Mesenteric fat pad (tissue), 1 donor: ENCODE measurements around the gene ARVCF. TPM values are rescaled to one million over a fixed set of nuclear protein-coding genes. Genes with fewer than 3 reads are reported as not detected.
"Not testable (repeated sequence)": the region's sequence is repeated elsewhere in the genome, so short reads cannot be mapped to it uniquely, and the experiment has no call there.

Experiments used
- DNase-seq: peaks from one replicate; pipeline ENCODE4 v3.0.0-alpha.2; 2020; ENCODE audit warnings: low spot score
- total RNA-seq: library from RNA; stranded (reverse); fragmentation: NEBNext Ultra II Directional; extraction: Animal tissue kit (Norgen Biotek cat#: 25700); gene quantifications from one replicate; pipeline ENCODE4 v1.2.1, GENCODE V29; 2021
- donor health status: DM: yes; HTN: yes; CAD: no.

Gene ARVCF
- total RNA-seq, 1 donor from 2014 or later = 5.3 TPM

DNA sequence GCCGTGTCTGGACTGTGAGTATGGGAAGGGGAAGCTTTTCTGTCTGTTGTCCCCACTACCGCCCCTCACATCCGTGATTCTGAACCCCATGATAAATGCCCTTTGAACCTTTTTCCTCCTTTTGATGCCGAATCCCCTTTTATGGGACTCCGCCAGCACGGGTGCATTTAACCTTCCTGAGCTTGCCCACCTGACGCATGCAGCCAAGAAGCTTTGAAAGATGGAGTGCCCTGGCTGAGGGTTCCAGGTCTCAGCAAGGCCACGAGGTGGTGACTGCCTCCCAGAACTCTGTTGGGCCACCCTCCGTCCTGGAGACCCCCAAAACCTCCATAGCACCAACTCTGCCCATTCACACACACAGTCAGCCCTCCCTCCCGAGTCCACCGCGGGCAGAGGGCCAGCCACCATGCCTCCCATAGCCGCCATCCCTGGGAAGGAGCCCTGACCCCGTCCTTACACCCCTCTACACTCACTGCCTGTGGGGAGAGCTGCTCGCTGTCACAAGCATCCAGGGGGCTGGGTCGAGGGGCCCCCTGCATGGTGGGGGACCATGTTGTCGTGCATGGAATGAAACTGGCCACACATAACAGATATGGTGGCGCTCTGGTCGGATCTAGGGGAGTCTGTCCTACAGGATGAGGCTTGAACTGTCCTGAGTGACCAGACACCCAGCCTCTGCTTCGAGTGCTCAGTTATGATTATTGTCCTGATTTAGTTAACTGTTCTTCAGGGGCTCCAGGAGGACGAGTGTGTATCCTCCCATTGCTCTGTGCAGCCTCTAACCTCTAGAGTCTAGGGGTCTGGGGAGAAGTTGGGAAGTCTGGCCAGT, 75.9 kb downstream of the ARVCF start:
- no peak for DNase-seq

DNA sequence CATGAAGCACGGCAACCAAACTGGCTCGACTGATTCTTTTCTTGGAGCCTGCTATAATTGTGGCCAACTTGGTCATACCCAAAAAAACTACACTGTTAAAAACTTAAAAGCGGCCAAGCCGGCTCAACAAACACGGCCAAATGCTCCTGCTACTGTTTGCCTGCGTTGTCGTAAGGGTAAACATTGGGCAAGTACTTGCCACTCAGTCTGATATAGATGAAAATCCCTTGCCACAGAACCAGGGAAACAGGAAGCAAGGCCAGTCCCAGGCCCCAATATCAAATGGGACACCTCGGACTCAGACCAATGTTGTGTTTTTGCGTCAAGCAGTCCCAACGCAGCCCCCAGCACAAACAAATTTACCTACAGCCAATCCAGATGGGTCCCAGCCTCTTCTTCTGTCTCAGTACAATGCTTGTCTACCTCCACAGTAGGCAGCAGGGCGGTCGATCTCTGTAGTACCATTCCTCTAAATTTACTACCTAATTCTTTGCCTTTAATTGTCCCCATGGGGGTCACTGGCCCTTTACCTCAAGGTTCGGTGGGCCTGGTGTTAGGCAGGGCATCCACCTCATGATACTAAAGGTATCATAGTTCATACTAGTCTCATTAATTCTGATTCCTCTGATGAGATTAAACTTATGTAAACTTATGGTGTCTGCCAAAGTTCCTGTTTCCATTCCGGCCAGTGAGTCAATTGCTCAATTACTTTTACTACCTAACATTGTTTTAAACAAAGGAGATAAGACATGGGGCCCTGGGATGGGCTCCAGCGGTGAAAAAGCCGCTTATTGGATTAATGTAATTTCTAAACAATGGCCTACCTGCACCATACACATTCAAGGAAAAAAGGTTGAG, 78.8 kb downstream of the ARVCF start:
- DNase-seq = no peak

DNA sequence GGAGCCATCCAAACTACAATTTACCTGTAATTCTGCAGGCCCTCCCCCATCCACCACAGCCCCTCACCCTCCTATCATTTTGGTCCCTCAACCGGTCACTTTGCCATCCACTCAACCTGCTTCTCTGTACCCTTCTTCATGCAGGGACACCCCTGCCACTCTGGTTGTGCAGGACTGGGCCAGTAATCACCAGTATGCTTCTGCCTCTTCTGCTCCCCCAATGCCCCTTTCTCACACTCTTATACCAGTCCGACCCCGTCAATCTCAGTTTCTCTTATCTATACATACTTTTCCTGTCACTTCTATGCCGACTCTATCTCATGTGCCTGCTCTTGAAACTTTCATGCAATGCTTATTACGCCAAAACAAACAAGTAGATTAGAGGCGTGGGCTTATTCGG, 80.1 kb downstream of the ARVCF start:
- DNase-seq = no peak

- not testable (repeated sequence) for DNase-seq
These were observed 81.4 kb downstream of the ARVCF start for GRCh38 chr22:19935123-19935718.

DNA sequence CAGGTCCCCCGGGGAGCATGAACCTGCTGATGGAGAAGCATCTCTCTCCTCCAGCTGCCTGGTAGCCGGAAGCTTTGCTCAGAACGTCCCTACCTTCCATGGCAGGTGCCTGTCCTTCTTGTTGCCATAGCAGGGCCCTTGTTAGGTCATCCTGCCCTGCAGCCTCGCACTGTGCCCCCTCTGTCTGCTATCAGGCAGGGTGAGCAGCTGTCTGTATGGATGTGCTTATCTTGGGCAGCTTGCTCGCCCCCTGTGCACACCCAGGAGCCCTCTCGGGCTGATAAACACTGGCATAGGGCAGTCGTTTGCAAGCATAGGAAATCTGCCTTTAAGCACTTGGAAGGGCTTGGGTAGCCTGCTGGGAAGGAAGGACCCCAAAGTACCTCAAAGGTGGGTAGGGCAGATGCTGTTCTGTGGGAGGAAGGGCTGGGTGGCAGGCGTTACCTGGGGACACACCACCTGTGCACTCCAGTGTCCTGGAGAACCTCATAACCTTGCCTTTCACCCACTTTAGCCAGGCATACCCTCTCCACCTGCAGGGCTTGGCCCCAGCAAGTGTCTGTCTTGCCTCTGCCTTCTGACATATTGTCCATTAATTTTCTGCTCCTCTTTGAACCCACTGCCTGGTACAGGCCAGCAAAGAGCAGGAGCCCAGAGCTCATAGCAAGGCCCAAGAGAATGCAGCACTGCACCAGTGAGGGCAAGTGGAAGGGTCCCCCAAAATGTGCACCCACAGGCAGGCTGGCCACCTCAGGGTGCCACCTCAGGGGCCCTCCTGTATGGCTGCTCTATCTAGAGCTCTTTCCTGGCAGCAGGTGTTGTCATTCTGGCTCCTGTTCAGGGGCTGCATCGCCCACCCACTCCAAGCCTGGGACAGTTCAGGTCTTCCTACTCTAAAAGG, 83.0 kb downstream of the ARVCF start:
- no peak for DNase-seq

DNA sequence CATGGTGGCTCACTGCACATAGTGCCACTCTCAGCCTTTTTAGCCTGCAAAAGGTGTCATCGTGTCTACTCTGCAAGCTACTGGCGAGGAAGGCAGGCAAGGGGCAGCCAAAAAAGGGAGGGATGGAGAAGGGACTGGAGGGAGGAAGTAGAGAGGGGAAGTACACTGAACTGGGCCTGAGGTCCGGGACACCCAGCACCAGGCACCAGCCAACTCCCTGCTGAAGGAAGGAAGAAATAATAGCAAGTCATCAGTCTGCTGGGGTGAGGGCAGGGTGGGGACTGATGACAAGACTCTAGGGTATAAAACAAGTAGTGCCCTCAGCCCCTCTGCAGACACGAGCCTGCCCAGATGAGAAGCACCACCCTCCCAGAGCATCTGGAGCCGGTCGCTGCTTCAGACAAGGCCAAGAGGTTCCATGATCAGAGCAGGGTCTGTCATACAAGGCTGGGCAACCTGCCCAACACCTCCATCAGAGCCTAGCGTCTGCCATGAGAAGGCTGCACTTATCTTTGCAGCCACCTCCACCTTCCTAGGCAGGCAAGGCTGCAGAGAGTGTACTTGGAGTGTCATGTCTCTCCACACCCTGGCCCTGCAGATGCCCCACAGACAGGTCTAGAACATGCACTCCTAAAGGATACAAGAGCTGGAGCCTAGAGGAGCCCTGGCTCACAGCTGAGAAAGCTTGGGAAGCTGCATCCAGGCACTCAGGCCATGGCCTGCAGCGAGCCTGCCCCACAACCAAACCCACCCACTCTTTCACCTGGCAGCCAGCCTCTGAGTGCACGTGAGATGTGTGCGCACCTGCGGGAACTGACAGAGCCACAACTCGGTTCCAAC, 84.0 kb downstream of the ARVCF start:
- DNase-seq = no peak

GRCh38 chr22:19931514-19931913, 85.1 kb downstream of the ARVCF start:
- no peak for DNase-seq

- DNase-seq = no peak
These were observed 85.8 kb downstream of the ARVCF start for GRCh38 chr22:19930551-19931486.

DNA sequence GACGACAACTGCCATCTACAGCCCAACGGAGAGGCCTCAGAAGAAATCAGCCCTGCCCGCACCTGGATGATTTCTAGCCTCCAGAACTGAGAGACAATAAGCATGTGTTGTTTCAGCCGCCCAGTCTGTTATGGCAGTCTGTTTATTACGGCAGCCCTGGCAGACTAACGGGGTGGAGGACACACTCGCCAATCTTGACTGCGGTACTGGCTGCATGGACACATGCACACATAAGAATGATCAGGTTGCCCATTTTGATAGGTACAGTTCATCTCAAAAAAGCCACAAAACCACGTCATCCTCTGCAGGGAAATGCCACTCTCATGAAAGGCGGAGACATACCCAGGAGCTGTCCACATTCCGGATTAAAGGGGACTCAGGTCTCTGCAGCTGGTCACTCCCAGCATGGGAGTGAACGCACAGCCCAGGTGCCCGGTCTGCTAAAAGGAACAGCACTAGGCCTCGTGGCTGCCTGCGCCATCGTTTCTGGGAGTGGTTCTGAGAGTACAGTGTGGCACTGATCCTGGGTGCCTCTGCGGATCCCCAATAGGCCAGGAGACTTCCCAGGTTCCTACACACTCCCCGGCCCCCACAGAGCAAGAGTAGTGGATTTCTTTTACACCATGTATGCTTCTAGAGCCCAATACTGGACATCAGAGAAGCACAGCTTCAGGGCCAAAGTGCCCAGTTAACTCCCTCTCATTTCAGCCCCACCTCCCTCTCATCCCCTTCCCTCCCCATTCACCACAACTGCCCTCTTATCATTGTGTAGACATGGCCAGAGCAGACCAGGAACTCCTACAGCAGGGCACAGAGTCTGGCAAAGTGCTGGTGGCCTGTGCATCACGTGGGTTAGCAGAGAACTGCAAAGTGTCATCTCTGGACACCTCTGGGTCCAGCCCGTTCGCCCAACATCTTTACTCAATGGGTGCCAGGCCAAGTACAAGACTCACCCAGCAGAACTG, 86.8 kb downstream of the ARVCF start:
- no peak for DNase-seq

DNA sequence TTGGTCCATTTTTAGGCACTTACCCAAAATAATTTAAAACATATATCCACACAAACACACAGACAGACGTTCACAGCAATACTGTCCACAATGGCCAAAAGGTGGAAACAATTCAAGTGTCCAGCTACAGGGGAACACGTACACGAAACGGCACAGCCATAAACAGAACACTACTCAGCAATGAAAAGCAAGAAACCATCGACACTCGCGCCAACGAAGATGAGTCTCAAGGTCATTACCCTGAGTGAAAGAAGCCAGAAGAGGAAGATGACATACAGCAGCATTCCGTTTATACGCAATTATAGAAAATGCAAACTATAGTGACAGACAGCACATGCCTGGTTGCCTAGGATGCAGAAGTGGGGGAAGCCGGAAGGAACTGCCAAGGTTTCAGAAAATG, 88.4 kb downstream of the ARVCF start:
- no peak for DNase-seq

GRCh38 chr22:19927696-19928095, 88.9 kb downstream of the ARVCF start:
- no peak for DNase-seq

- not testable (repeated sequence) for DNase-seq
These were observed 90.6 kb downstream of the ARVCF start for GRCh38 chr22:19926028-19926427.

DNA sequence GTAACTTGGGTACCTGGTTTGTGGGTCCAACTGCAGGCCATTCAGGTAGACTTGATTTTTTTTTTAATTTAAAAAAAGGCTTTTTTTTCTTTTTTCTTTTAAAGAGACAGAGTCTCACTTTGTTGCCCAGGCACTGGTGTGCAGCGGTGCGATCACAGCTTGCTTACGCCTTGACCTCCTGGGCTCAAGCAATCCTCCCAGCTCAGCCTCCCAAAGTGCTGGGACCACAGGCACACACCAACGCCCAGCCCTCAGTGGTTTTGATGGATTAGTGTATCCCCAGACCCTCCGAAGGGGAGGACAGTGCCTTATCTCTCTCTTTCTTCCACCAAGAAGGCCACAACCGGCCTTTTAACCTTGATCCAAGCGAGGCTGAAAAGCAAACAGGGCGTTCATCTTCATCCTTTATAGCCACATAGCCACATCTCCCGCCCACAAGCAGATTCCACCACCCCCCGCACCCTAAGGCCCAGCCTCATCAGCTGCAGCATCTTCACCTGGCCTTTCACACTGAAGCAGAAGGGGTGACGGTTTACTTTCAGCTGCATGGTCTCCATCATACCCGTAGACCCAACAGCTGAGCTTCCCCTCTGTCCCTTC, 92.6 kb downstream of the ARVCF start:
- DNase-seq = no peak

DNA sequence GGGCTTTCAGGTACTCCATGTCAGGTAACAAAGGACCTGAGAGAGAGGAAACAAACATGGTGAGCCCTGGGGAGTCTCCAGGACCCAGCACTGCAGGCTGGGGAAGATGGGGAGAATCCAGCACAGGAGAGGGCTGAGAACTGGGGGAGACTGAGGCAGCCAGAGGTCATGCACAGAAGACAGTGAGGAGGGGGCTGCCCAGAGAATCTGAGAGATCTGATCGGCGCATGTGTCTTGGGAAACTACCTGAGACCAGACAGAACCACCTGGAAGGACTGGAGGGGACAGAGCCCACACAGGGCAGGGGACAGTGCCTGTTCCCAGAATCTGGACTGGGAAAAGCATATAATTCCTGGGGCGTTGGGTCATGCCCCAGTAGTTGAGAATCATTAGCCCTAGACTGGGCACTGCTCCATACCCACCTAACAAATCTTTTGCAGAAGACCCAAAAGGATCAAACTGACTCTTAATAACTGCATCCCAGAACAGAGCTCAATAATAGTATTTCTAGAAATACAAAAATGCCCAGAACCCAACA, 95.0 kb downstream of the ARVCF start:
- DNase-seq = no peak
